Measurements from ENCODE around the gene ACAP3. TPM values are rescaled to one million over a fixed set of nuclear protein-coding genes. Genes with fewer than 3 reads are reported as not detected.

ACAP3 gene
- total and polyA plus RNA-seq, 2 experiments from 2014 or later, result 8.1 to 31.9 TPM

- TF ChIP-seq CTCF (conservative IDR thresholded peaks at IDR 0.05; ENCODE audit: low read depth in 2 of 2), result no peak
These were observed 24.7 kb downstream of the ACAP3 start (continued) for GRCh38 chr1:1282998-1283397.

GRCh38 chr1:1281533-1282321 lies 26.0 kb downstream of the ACAP3 start:
- Mint-ChIP-seq H3K36me3 (ENCODE audit: low read depth) (no peaks in the 10 kb centered on the region), H3K9me3 (peaks cover under 1% of the 10 kb centered on the region; the same call in 1 of the 3 replicates)
- no peak; the same call in 2 of the 3 replicates for ATAC-seq

GRCh38 chr1:1280782-1281481 lies 26.8 kb downstream of the ACAP3 start:
- no peaks in the 10 kb centered on the region; the same call in 2 of the 3 replicates for H3K4me1 Mint-ChIP-seq
- Histone ChIP-seq H3K27me3 (ENCODE audit: insufficient read depth) (no peaks in the 10 kb centered on the region), H3K36me3 (ENCODE audit: insufficient read depth) (no peaks in the 10 kb centered on the region), H4K20me1 (replicated peaks; ENCODE audit: insufficient read depth) (no peaks in the 10 kb centered on the region), H3F3A (replicated peaks; ENCODE audit: low read depth) (no peaks in the 10 kb centered on the region), H3K4me2 (no peak overlapping the region), H3K27ac (ENCODE audit: low read depth) (no peak overlapping the region), H3K9me2 (ENCODE audit: insufficient read depth) (no peaks in the 10 kb centered on the region), H3K79me2 (replicated peaks; ENCODE audit: insufficient read depth) (no peaks in the 10 kb centered on the region), H2AFZ (no peak overlapping the region), H3K4me3 (no peak overlapping the region), H3K4me1 (ENCODE audit: insufficient read depth) (no peaks in the 10 kb centered on the region)
- H3K4me3 Mint-ChIP-seq, result no peak overlapping the region
- H3K27me3 Mint-ChIP-seq (ENCODE audit: insufficient read depth, low read depth, poor library complexity), result peaks cover 11% of the 10 kb centered on the region
- H3K36me3 Mint-ChIP-seq (ENCODE audit: low read depth), result no peaks in the 10 kb centered on the region
- DNase-seq (ENCODE audit: low spot score), result no peak
- no peak for ATAC-seq
- H3K9me3 Mint-ChIP-seq, result peaks cover 3% of the 10 kb centered on the region; the same call in 1 of the 3 replicates
- H3K27ac Mint-ChIP-seq, result no peak overlapping the region
- TF ChIP-seq EZH2phosphoT487 (IDR thresholded peaks at IDR 0.05; ENCODE audit: unreplicated experiment), result no peak
- no peak for TF ChIP-seq STAT1 (IDR thresholded peaks at IDR 0.05; ENCODE audit: unreplicated experiment)
- no peak for TF ChIP-seq POLR2AphosphoS5 (IDR thresholded peaks at IDR 0.05; ENCODE audit: low read depth)
- TF ChIP-seq ETS1 (IDR thresholded peaks at IDR 0.05), result no peak
- TF ChIP-seq EZH2 (IDR thresholded peaks at IDR 0.05; ENCODE audit: low read depth, unreplicated experiment), result no peak
- TF ChIP-seq CTCF (conservative IDR thresholded peaks at IDR 0.05; ENCODE audit: low read depth in 2 of 2), result no peak
- no peak for TF ChIP-seq ZNF331 (CRISPR knock-in tag; IDR thresholded peaks at IDR 0.05; ENCODE audit: low read depth)
- TF ChIP-seq JUNB (IDR thresholded peaks at IDR 0.05; ENCODE audit: unreplicated experiment), result no peak

More at GRCh38 chr1:1281533-1282321, 26.0 kb downstream of the ACAP3 start:
- DNase-seq (ENCODE audit: low spot score), result no peak
- Mint-ChIP-seq H3K4me3 (no peak overlapping the region), H3K4me1 (no peaks in the 10 kb centered on the region; the same call in 2 of the 3 replicates), H3K27me3 (ENCODE audit: insufficient read depth, low read depth, poor library complexity) (peaks cover 13% of the 10 kb centered on the region), H3K27ac (no peak overlapping the region)
- TF ChIP-seq POLR2AphosphoS5 (IDR thresholded peaks at IDR 0.05; ENCODE audit: low read depth), result no peak
- no peaks in the 10 kb centered on the region for H4K20me1 ChIP-seq (replicated peaks; ENCODE audit: insufficient read depth)
- H3K27ac ChIP-seq (ENCODE audit: low read depth), result no peak overlapping the region
- no peaks in the 10 kb centered on the region for H3K79me2 ChIP-seq (replicated peaks; ENCODE audit: insufficient read depth)
- H3K36me3 ChIP-seq (ENCODE audit: insufficient read depth), result no peaks in the 10 kb centered on the region
- H3K27me3 ChIP-seq (ENCODE audit: insufficient read depth), result no peaks in the 10 kb centered on the region
- H3K9me2 ChIP-seq (ENCODE audit: insufficient read depth), result no peaks in the 10 kb centered on the region
- no peak overlapping the region for H3K4me3 ChIP-seq
- no peak overlapping the region for H3K4me2 ChIP-seq
- H3F3A ChIP-seq (replicated peaks; ENCODE audit: low read depth), result no peaks in the 10 kb centered on the region
- H3K4me1 ChIP-seq (ENCODE audit: insufficient read depth), result no peaks in the 10 kb centered on the region
- no peak overlapping the region for H2AFZ ChIP-seq

Data from GM23338 (cell line).